H1 (cell line): ENCODE results near the gene ZBTB1. TPM values are rescaled to one million over a fixed set of nuclear protein-coding genes. Genes with fewer than 3 reads are reported as not detected.
"Not testable (repeated sequence)": the region's sequence is repeated elsewhere in the genome, so short reads cannot be mapped to it uniquely, and the experiment has no call there.

Source experiments
- CTCF ChIA-PET: fragments of 300-600 bp; sonication (Branson Sonifier 250); formaldehyde crosslinking; loops from one replicate; lab custom pipeline; 2021; ENCODE audit not compliant: partially characterized antibody; lab: Charles Lee
- POLR2A ChIA-PET: fragments of 300-600 bp; sonication (Branson Sonifier 250); formaldehyde crosslinking; loops from one replicate; lab custom pipeline; 2021; ENCODE audit warnings: inconsistent platforms; ENCODE audit not compliant: partially characterized antibody; lab: Charles Lee
- DNase-seq, 2 experiments: peaks; one replicate each; pipeline versions ENCODE4 v3.0.0 to v3.0.0-alpha.2; 2010 to 2022; ENCODE audit warnings: low spot score in 2 of 2, low read depth in 1 of 2, mixed read lengths in 1 of 2
- FAIRE-seq: peaks from 2 replicates; lab custom pipeline; 2011; peaks lifted over from hg19 to GRCh38; lab: Jason Lieb, UNC
- H2AFZ ChIP-seq: 2 replicates; pipeline ENCODE4 v1.8.1; 2012; ENCODE audit warnings: low read length, inconsistent platforms
- H2AK5ac ChIP-seq: 2 replicates; pipeline ENCODE4 v1.6.1; 2013; ENCODE audit warnings: low read depth, low read length
- H2BK120ac ChIP-seq: replicated peaks from 2 replicates; pipeline ENCODE3; 2013; ENCODE audit warnings: low read depth, low read length, inconsistent platforms
- H2BK12ac ChIP-seq: 2 replicates; pipeline ENCODE4 v1.6.1; 2013; ENCODE audit warnings: low read depth, low read length
- H2BK15ac ChIP-seq: 2 replicates; pipeline ENCODE4 v1.6.1; 2013; ENCODE audit warnings: low read length
- H2BK20ac ChIP-seq: 2 replicates; pipeline ENCODE4 v1.6.1; 2013; ENCODE audit warnings: low read length
- H2BK5ac ChIP-seq: 2 replicates; pipeline ENCODE4 v1.6.1; 2013; ENCODE audit warnings: low read depth, low read length
- H3K14ac ChIP-seq: 2 replicates; pipeline ENCODE4 v1.6.1; 2013; ENCODE audit warnings: inconsistent platforms; ENCODE audit not compliant: insufficient read length
- H3K18ac ChIP-seq: 2 replicates; pipeline ENCODE4 v1.6.1; 2013; ENCODE audit warnings: low read length; ENCODE audit errors: extremely low read depth
- H3K23ac ChIP-seq: 2 replicates; pipeline ENCODE4 v1.6.1; 2013; ENCODE audit warnings: inconsistent platforms; ENCODE audit not compliant: insufficient read length
- H3K23me2 ChIP-seq: 2 replicates; pipeline ENCODE4 v1.6.1; 2013; ENCODE audit warnings: low read depth, low read length
- H3K27ac ChIP-seq: 2 replicates; pipeline ENCODE4 v1.6.1; 2011; ENCODE audit warnings: low read depth, low read length, inconsistent platforms
- H3K27me3 ChIP-seq, 4 experiments: replicated peaks in 1 of 4; 1 replicate in 1 of 4; 2 replicates in 3 of 4; pipeline versions ENCODE4 v1.6.1 to v1.8.1; 2011 to 2013; ENCODE audit warnings: low read length in 3 of 4, mild to moderate bottlenecking in 3 of 4, inconsistent platforms in 2 of 4, mixed read lengths in 2 of 4, moderate library complexity in 1 of 4; ENCODE audit not compliant: control insufficient read depth in 3 of 4, insufficient read depth in 3 of 4; ENCODE audit errors: extremely low read depth in 1 of 4
- H3K36me3 ChIP-seq, 4 experiments: 2 replicates each; pipeline versions ENCODE4 v1.6.1 to v1.8.1; 2011 to 2013; ENCODE audit warnings: mild to moderate bottlenecking in 4 of 4, low read length in 3 of 4, moderate library complexity in 2 of 4, control low read depth in 1 of 4, inconsistent platforms in 1 of 4; ENCODE audit not compliant: insufficient read depth in 4 of 4, control insufficient read depth in 2 of 4
- H3K4ac ChIP-seq: replicated peaks from 2 replicates; pipeline ENCODE3; 2013; ENCODE audit warnings: low read length, low read depth, mixed read lengths, inconsistent platforms; ENCODE audit not compliant: insufficient read length
- H3K4me1 ChIP-seq, 4 experiments: replicated peaks in 1 of 4; 1 replicate in 1 of 4; 2 replicates in 3 of 4; pipeline versions ENCODE4 v1.6.1 to v1.8.1; 2011 to 2013; ENCODE audit warnings: low read length in 3 of 4, inconsistent platforms in 2 of 4, mixed read lengths in 1 of 4; ENCODE audit not compliant: insufficient read depth in 4 of 4, control insufficient read depth in 3 of 4
- H3K4me2 ChIP-seq, 2 experiments: 2 replicates each; pipeline versions ENCODE4 v1.6.1 to v1.8.1; 2011 to 2013; ENCODE audit warnings: low read depth in 2 of 2, low read length in 2 of 2, control low read depth in 1 of 2, inconsistent platforms in 1 of 2, mild to moderate bottlenecking in 1 of 2; ENCODE audit not compliant: insufficient read depth in 1 of 2
- H3K4me3 ChIP-seq, 4 experiments: fragments of 200-600, 300-600 bp in 1 of 4; sonication (generic), shearing (Covaris generic), sonication (Bioruptor Twin) in 1 of 4; 2 replicates each; pipeline versions ENCODE4 v1.5.1 to v1.8.1; 2011 to 2016; ENCODE audit warnings: low read length in 4 of 4, low read depth in 3 of 4, control low read depth in 2 of 4, inconsistent platforms in 2 of 4, mild to moderate bottlenecking in 2 of 4, mixed read lengths in 1 of 4, moderate library complexity in 1 of 4; ENCODE audit not compliant: insufficient read depth in 2 of 4; ENCODE audit errors: extremely low read depth in 1 of 4
- H3K56ac ChIP-seq: replicated peaks from 2 replicates; pipeline ENCODE3; 2013; ENCODE audit warnings: low read depth, mild to moderate bottlenecking, mixed read lengths, low read length, inconsistent platforms; ENCODE audit not compliant: insufficient read length
- H3K79me1 ChIP-seq: 2 replicates; pipeline ENCODE4 v1.6.1; 2013; ENCODE audit warnings: low read depth, low read length, control low read depth
- H3K79me2 ChIP-seq, 2 experiments: 2 replicates each; pipeline versions ENCODE4 v1.6.1 to v1.8.1; 2012 to 2013; ENCODE audit warnings: low read length in 2 of 2, mild to moderate bottlenecking in 2 of 2, inconsistent platforms in 1 of 2; ENCODE audit not compliant: insufficient read depth in 2 of 2, control insufficient read depth in 1 of 2
- H3K9ac ChIP-seq, 4 experiments: replicated peaks in 1 of 4; 1 replicate in 1 of 4; 2 replicates in 3 of 4; pipeline versions ENCODE4 v1.6.1 to v1.8.1; 2011 to 2013; ENCODE audit warnings: low read depth in 3 of 4, low read length in 3 of 4, control low read depth in 2 of 4, mild to moderate bottlenecking in 2 of 4, moderate library complexity in 2 of 4, inconsistent platforms in 1 of 4; ENCODE audit errors: extremely low read depth in 1 of 4
- H3K9me3 ChIP-seq, 2 experiments: 2 replicates each; pipeline versions ENCODE4 v1.6.1 to v1.8.1; 2012 to 2013; ENCODE audit warnings: mild to moderate bottlenecking in 2 of 2, moderate library complexity in 2 of 2, control low read depth in 1 of 2, inconsistent platforms in 1 of 2, low read depth in 1 of 2, low read length in 1 of 2, mixed read lengths in 1 of 2; ENCODE audit not compliant: insufficient read depth in 2 of 2
- H4K20me1 ChIP-seq, 2 experiments: replicated peaks in 1 of 2; 2 replicates each; pipeline versions ENCODE3 to v1.8.1; 2011 to 2013; ENCODE audit warnings: inconsistent platforms in 2 of 2, low read length in 2 of 2, mild to moderate bottlenecking in 1 of 2; ENCODE audit not compliant: insufficient read depth in 2 of 2, control insufficient read depth in 1 of 2
- H4K5ac ChIP-seq: 2 replicates; pipeline ENCODE4 v1.6.1; 2013; ENCODE audit warnings: low read length, low read depth, mixed read lengths, inconsistent platforms; ENCODE audit not compliant: insufficient read length
- H4K8ac ChIP-seq: 2 replicates; pipeline ENCODE4 v1.8.0; 2013; ENCODE audit warnings: mild to moderate bottlenecking, moderate library complexity, low read length, inconsistent platforms; ENCODE audit not compliant: insufficient read depth; ENCODE audit errors: extremely low read depth
- H4K91ac ChIP-seq: replicated peaks from 2 replicates; pipeline ENCODE3; 2013; ENCODE audit warnings: low read length, mixed read lengths, inconsistent platforms; ENCODE audit not compliant: insufficient read length
- WGBS, 2 experiments: shearing (Covaris generic) in 1 of 2; methylation state at CpG; one replicate each; pipeline versions ENCODE4 v1.1.6 to v1.1.7; 2013 to 2015; ENCODE audit warnings: low lambda C conversion rate in 2 of 2, mixed read lengths in 2 of 2, inconsistent platforms in 1 of 2, low coverage in 1 of 2, missing lambda C conversion rate in 1 of 2; ENCODE audit not compliant: insufficient replicate concordance in 2 of 2, insufficient coverage in 1 of 2, insufficient read length in 1 of 2; ENCODE audit errors: extremely low coverage in 1 of 2, missing lambda C conversion rate in 1 of 2; 5-methylcytosine and 5-hydroxymethylcytosine counted together
- polyA plus RNA-seq, 7 experiments: library from polyadenylated mRNA; depleted of rRNA in 3 of 7; stranded (reverse) in 5 of 7; unstranded in 2 of 7; fragments of >200 nt in 5 of 7; fragments of 200-250 nt in 2 of 7; gene quantifications; 1 replicate in 5 of 7; 2 replicates in 1 of 7; 4 replicates in 1 of 7; pipeline versions ENCODE4 v1.2.1 to v1.2.3, GENCODE V29; 2011 to 2013; ENCODE audit warnings: missing spikeins in 2 of 7, mixed read lengths in 2 of 7
- total RNA-seq: library from RNA; stranded (reverse); fragmentation: NEBNext Ultra II Directional; extraction: Animal tissue kit (Norgen Biotek cat#: 25700); gene quantifications from 2 replicates; pipeline ENCODE4 v1.2.1, GENCODE V29; 2021

Gene ZBTB1
- total and polyA plus RNA-seq, 2 of the 8 experiments (the other 6 are each of a cell fraction or from before 2014, with no cell fraction given), result 13.6 to 27.5 TPM

- not testable (repeated sequence) for H4K5ac ChIP-seq, H3K9ac ChIP-seq, H3K18ac ChIP-seq, H2AFZ ChIP-seq, H4K8ac ChIP-seq, H4K91ac ChIP-seq, H2AK5ac ChIP-seq, H3K79me1 ChIP-seq, H3K27ac ChIP-seq, H3K23me2 ChIP-seq, H3K27me3 ChIP-seq, H2BK20ac ChIP-seq, H3K4me3 ChIP-seq, H3K23ac ChIP-seq, FAIRE-seq, H3K4ac ChIP-seq, H2BK120ac ChIP-seq, H3K9me3 ChIP-seq, H2BK15ac ChIP-seq, H3K56ac ChIP-seq, H3K79me2 ChIP-seq, H2BK5ac ChIP-seq, H2BK12ac ChIP-seq, H3K36me3 ChIP-seq, H3K14ac ChIP-seq, DNase-seq, H4K20me1 ChIP-seq, H3K4me2 ChIP-seq
- 88% methylated on average over 4 of the region's 7 CpGs; no CpG with 5 or more reads in 1 of the 2 experiments for WGBS, 2 experiments
- CTCF ChIA-PET, result interaction anchor here (0.9 to 1.2 kb wide), 2 partner anchors 29 to 66 kb away, joined by 3 read pairs; partner anchors contain the start of gene HSPA2
- peaks cover 3 to 12% (median 7%) of the 10 kb centered on the region in 4 experiments; a peak in 6 of 7 replicates for H3K4me1 ChIP-seq
- POLR2A ChIA-PET, result interaction anchor here (1.0 to 1.4 kb wide), 2 partner anchors 29 to 65 kb away, joined by 3 read pairs; partner anchors contain the start of genes HSPA2 and ZBTB1
These were observed 65.1 kb downstream of the ZBTB1 start for GRCh38 chr14:64569646-64570045.
